DND-41 (cell line): Measurements from ENCODE around the gene AVL9.

Experiments
- ATAC-seq: fragments of 200-7000 bp; cut with Tn5 transposase; 3 replicates; pipeline ENCODE4 v1.9.1; 2021; ENCODE audit warnings: low read depth; ENCODE audit not compliant: insufficient read depth
- DNase-seq: peaks from one replicate; pipeline ENCODE4 v3.0.0-alpha.2; 2020
- H2AFZ ChIP-seq: 2 replicates; pipeline ENCODE4 v1.6.0; 2012; ENCODE audit warnings: low read depth, low read length
- H3K27ac ChIP-seq: 2 replicates; pipeline ENCODE4 v1.5.1; 2012; ENCODE audit warnings: low read length, inconsistent platforms
- H3K27me3 ChIP-seq: fragments of 200-600 bp; sonication (generic); 2 replicates; pipeline ENCODE4 v1.6.0; 2012; ENCODE audit warnings: low read length, mild to moderate bottlenecking, inconsistent platforms; ENCODE audit not compliant: insufficient read depth, poor library complexity
- H3K36me3 ChIP-seq: 2 replicates; pipeline ENCODE4 v1.5.1; 2012; ENCODE audit warnings: low read length, inconsistent platforms; ENCODE audit not compliant: insufficient read depth
- H3K4me1 ChIP-seq: 2 replicates; pipeline ENCODE4 v1.5.1; 2012; ENCODE audit warnings: mild to moderate bottlenecking, low read length; ENCODE audit not compliant: insufficient read depth
- H3K4me2 ChIP-seq: 2 replicates; pipeline ENCODE4 v1.6.0; 2012; ENCODE audit warnings: mild to moderate bottlenecking, moderate library complexity, low read length, inconsistent platforms; ENCODE audit not compliant: insufficient read depth
- H3K4me3 ChIP-seq, 2 experiments: fragments of 200-600 bp in 1 of 2; shearing (Covaris generic) in 1 of 2; 2 replicates each; pipeline ENCODE4 v1.5.1; 2012 to 2016; ENCODE audit warnings: inconsistent platforms in 2 of 2, low read length in 2 of 2, mild to moderate bottlenecking in 2 of 2, low read depth in 1 of 2, moderate library complexity in 1 of 2
- H3K79me2 ChIP-seq: 2 replicates; pipeline ENCODE4 v1.6.0; 2012; ENCODE audit warnings: low read length, inconsistent platforms; ENCODE audit not compliant: insufficient read depth
- H3K9ac ChIP-seq: 2 replicates; pipeline ENCODE4 v1.6.0; 2012; ENCODE audit warnings: low read depth, mild to moderate bottlenecking, inconsistent platforms, low read length, moderate library complexity
- H3K9me3 ChIP-seq: 2 replicates; pipeline ENCODE4 v1.5.1; 2012; ENCODE audit warnings: low read length, moderate library complexity, mild to moderate bottlenecking, inconsistent platforms; ENCODE audit not compliant: insufficient read depth, severe bottlenecking
- H4K20me1 ChIP-seq: 2 replicates; pipeline ENCODE4 v1.6.0; 2012; ENCODE audit warnings: low read length; ENCODE audit not compliant: insufficient read depth
- CTCF ChIP-seq: IDR thresholded peaks from 2 replicates; pipeline ENCODE4 v1.5.1; 2012; ENCODE audit warnings: borderline replicate concordance, low read length, moderate library complexity, mild to moderate bottlenecking; ENCODE audit not compliant: poor library complexity, severe bottlenecking; ENCODE audit errors: extremely low read depth
- EZH2 ChIP-seq: IDR thresholded peaks from 3 replicates; pipeline ENCODE4 v1.6.1; 2012; ENCODE audit warnings: borderline replicate concordance, low read depth, mild to moderate bottlenecking, moderate library complexity, low read length, inconsistent platforms; ENCODE audit not compliant: severe bottlenecking

The AVL9 gene

DNA sequence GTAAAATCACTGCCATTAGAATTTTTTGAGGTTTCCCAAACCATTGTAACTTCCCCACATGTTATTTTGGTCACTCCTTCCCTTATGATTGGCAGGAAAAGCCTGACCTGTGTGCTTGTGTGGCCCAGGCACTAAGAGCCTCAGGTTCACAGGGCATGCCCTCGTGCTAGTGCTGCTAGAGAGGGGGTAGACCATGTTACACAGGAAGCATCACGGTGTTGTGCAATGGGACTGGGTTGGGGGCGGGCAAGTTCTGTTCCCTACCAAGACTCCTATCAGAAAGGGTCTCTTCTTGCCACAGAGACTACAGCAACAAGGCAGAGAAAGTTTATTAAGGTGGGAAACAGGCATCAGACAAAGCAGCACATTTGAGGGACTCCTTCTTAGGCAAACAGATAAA, 37.3 kb upstream of the AVL9 start:
- Histone ChIP-seq H3K9me3 (no peaks in the 10 kb centered on the region), H3K9ac (no peak overlapping the region), H3K27ac (no peak overlapping the region), H4K20me1 (no peaks in the 10 kb centered on the region), H3K36me3 (no peaks in the 10 kb centered on the region), H2AFZ (no peak overlapping the region), H3K4me2 (no peak overlapping the region), H3K4me3 (no peak overlapping the region), H3K4me1 (no peaks in the 10 kb centered on the region), H3K79me2 (no peaks in the 10 kb centered on the region), H3K27me3 (no peaks in the 10 kb centered on the region)
- no peak for TF ChIP-seq EZH2
- TF ChIP-seq CTCF: no peak
- ATAC-seq (no peak), DNase-seq (no peak)

DNA sequence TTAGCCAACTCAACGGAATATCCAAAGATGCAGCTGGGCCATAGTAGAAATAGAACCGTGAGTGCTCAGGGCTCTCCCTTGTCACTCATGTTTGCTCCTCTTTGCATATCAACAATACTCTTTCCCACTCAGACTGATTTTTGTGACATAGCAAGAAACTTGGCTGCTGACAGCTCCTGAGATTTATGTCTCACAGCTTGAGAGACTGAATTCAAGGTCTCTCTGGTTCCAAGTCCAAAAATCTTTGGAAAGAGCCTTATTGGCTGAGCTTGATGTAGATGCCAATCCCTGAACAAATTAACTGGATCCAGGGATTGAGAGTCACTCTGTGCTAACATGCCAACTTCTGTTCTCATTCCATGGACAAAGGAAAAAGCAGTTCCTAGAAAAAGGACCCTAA, 35.5 kb upstream of the AVL9 start:
- Histone ChIP-seq H2AFZ (no peak overlapping the region), H3K79me2 (no peaks in the 10 kb centered on the region), H3K27ac (no peak overlapping the region), H3K4me2 (no peak overlapping the region), H3K4me1 (no peaks in the 10 kb centered on the region), H3K9ac (no peak overlapping the region), H3K4me3 (no peak overlapping the region), H3K27me3 (no peaks in the 10 kb centered on the region), H4K20me1 (no peaks in the 10 kb centered on the region), H3K9me3 (no peaks in the 10 kb centered on the region), H3K36me3 (no peaks in the 10 kb centered on the region)
- no peak for ATAC-seq
- TF ChIP-seq EZH2 (no peak), CTCF (no peak)
- no peak for DNase-seq

DNA sequence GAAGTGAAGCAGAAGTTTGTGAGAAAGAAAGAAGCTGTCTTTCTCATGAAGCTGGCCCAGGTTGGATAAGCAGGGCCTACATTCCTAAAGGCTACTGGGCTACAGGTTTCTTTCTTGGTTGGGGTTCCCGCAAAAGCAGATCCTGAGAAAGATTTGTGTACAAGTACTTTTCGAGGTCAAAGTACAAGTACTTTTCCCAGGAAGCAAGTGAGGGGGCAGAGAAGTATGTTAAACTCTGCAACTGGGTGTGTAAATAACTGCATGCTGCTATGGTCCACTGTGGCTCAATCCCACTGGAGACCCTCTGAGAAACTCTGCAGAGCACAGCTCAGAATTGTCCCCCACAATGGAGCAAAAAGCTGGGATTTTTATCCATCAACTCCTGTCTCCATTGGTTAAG, 33.8 kb upstream of the AVL9 start:
- DNase-seq: no peak
- no peak overlapping the region for H3K4me2 ChIP-seq
- H3K9ac ChIP-seq: no peak overlapping the region

More for the DNA sequence above, 33.8 kb upstream of the AVL9 start:
- Histone ChIP-seq H3K4me1 (no peaks in the 10 kb centered on the region), H2AFZ (no peak overlapping the region), H3K4me3 (no peak overlapping the region), H3K27ac (no peak overlapping the region), H3K79me2 (no peaks in the 10 kb centered on the region), H3K27me3 (no peaks in the 10 kb centered on the region), H3K9me3 (no peaks in the 10 kb centered on the region), H4K20me1 (no peaks in the 10 kb centered on the region), H3K36me3 (no peaks in the 10 kb centered on the region)
- ATAC-seq: no peak
- TF ChIP-seq CTCF: no peak
- no peak for TF ChIP-seq EZH2
